ENCODE data around the gene TMEM190.
A peak's percentile ranks its signal among the peaks of the same experiment; 100 is the strongest.
"Not testable (repeated sequence)": the region's sequence is repeated elsewhere in the genome, so short reads cannot be mapped to it uniquely, and the experiment has no call there.

Gene TMEM190

DNA sequence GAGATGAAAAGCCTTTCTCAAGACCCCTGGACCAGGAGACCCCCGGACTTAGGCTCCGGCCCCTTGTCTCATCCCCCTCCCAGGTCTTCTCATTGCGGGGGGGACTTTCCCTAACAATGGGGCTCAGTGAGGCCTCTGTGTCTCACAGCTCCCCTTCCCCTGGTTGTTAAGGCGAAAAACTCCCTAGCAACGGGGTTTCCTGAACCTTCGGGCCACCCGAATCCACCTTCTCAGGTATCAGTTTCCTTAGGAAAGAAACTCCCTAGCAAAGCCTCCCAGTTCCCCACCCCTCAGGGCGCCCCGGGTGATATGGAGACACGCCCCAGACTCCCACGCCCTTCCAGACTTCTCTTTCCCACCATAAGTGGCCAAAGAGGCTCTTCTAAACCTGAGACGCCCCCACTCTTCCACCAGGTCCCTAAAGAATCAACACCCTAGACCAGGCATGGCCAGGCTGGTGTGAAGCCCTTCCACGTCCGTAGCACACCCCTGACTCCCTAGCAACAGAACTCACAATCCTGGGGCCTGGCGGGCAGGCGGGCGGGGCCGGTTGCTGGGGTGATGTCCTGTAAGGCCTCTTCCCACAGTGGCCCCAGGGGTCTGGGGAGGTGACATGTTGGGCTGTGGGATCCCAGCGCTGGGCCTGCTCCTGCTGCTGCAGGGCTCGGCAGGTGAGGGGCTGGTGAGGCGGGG is at the start of gene TMEM190:
Gene TMEM190, plus strand, starts transcription at position 586 of the 693 bp plus-strand sequence. Its CDS starts 28 bp downstream, at position 614.
- DNase-seq (ENCODE audit: low spot score) = no peak

DNA sequence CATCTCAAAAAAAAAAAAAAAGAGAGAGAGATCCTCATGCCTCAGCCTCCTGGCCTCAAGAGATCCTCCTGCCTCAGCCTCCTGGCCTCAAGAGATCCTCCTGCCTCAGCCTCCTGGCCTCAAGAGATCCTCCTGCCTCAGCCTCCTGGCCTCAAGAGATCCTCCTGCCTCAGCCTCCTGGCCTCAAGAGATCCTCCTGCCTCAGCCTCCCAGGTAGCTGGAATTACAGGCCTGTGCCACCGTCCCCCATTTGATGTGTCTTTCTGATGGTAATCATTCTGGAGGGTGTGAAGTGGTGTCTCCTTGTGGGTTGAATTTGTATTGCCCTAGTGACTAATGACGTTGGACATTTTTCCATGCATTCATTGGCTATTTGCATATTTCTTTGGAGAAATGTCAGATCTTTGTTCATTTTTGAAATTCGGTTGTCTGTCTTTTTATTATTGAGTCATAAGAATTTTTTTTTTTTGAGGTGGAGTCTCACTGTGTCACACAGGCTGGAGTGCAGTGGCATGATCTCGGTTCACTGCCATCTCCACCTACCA is 47.8 kb upstream of the TMEM190 start:
- peak; percentile 58 for DNase-seq (ENCODE audit: low spot score)

- DNase-seq (ENCODE audit: low spot score) = not testable (repeated sequence)
Observed at GRCh38 chr19:55329791-55330190, 46.8 kb upstream of the TMEM190 start.

DNA sequence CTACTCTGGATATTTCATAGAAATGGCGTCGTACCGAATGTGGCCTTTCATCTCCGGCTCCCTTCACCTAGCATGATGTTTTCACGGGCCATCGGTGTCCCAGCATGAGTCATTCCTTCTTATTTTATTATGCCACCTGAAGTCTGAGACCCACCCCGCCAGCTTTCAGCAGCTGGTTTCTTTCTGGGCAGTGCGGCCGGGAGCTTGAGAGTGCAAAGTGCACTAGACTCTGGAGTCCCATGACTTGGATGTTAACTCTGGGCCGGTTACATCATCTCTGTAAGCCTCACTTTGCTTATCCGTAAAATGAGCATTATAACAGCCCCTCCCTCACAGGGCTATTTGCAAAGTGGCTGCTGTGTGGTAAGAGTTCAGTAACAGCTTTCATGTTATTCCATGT is 42.8 kb upstream of the TMEM190 start:
- no peak for DNase-seq (ENCODE audit: low spot score)

GRCh38 chr19:55336101-55336500 is 40.5 kb upstream of the TMEM190 start:
- DNase-seq (ENCODE audit: low spot score) = no peak

- peak; percentile 100 for DNase-seq (ENCODE audit: low spot score)
Observed at GRCh38 chr19:55339105-55339888, 37.3 kb upstream of the TMEM190 start, which contains the start of gene KMT5C. Gene KMT5C (plus strand): TSS chr19:55339876. CDS start chr19:55341937, 2,061 bp downstream.

DNA sequence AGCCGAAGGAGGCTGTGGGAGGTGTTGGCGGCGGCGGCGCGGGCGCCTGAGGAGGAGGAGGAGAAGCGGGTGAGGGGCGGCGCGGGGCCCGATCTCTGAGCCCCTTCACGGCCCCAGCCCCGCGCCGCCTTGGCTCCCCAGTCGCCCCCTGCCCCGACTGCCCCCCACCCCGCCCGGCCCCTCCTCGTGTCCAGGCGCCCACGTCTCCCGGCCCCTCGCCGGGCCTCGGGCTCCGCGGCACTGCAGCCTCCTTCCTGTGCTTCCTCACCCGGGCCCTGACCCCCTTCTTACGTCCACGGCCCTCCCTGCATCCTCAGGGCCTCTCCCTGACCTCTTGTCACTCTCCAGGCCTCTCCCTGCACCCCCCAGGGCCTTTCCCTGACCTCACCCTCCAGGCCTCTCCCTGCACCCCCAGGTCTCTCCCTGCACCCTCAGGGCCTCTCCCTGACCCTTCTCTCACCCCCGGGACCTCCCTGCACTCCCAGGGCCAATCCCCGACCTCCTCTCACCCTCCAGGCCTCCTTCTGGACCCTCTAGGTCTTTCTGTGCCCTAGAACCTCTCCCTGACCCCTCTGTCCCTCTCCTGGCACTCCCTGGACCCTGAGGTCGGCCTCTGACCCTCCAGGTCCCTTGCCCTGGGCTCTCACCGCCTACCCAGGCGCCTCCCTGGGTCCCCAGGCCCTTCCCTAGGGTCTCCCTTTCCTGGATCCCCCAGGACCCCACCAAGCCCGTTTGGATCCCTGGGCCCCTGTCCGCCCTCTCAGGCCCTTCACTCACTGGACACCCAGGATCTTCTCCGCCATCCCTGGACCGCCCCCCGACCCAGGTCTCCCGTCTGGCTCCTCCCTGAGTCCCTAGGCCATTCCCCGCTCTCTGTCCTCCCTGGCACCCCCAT is 36.5 kb upstream of the TMEM190 start:
- DNase-seq (ENCODE audit: low spot score) = no peak

DNA sequence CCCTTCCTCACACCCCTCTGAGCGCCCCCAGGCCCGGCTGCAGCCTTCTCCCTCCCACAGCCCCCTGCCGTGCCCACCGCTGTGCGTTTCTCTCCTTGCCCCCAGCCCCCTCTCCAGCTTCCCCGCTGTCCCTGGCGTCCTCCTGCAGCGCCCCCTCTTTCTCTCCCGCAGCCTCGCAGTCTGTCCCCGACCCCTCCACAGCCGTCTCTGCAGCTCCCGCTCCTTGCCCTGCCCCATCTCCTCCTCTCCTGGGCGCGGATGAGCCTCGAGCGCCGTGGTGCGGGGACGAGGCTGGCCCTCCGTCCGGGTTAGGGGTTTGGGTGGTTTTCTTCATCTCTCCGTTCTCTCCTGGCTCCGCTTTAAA is 35.9 kb upstream of the TMEM190 start:
- no peak for DNase-seq (ENCODE audit: low spot score)

GRCh38 chr19:55341171-55341588 is 35.4 kb upstream of the TMEM190 start:
- DNase-seq (ENCODE audit: low spot score) = peak; percentile 87

- no peak for DNase-seq (ENCODE audit: low spot score)
Observed at GRCh38 chr19:55341595-55342531, 34.8 kb upstream of the TMEM190 start.

GRCh38 chr19:55344444-55344843 is 32.2 kb upstream of the TMEM190 start:
- DNase-seq (ENCODE audit: low spot score) = no peak

GRCh38 chr19:55345101-55345817 is 31.4 kb upstream of the TMEM190 start:
- DNase-seq (ENCODE audit: low spot score) = no peak

- DNase-seq (ENCODE audit: low spot score) = no peak
Observed at GRCh38 chr19:55345818-55346724, 30.6 kb upstream of the TMEM190 start.

DNA sequence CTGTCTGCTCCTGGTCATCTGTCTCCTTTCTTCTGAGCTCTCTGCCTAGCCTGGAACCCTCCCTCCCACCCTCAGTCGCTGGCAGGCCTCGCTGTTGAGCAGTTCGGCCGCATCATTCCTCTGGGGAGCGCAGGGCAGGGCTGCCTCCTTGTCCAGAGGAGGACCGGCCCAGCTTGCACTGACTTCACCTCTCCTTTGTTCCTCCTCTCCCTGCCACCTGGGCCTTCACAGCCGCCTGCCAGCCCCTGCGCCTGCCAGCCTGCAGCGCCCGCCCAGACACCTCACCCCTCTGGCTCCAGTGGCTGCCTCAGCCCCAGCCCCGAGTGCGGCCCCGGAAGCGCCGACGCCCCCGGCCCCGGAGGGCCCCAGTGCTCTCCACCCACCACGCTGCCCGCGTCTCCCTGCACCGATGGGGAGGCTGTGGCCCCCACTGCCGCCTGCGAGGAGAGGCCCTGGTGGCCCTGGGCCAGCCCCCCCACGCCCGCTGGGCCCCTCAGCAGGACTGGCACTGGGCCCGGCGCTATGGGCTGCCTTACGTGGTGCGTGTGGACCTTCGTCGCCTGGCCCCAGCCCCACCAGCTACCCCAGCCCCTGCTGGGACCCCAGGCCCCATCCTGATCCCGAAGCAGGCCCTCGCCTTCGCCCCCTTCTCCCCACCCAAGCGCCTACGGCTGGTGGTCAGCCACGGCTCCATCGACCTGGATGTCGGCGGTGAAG is 29.7 kb upstream of the TMEM190 start:
- DNase-seq (ENCODE audit: low spot score) = no peak

DNA sequence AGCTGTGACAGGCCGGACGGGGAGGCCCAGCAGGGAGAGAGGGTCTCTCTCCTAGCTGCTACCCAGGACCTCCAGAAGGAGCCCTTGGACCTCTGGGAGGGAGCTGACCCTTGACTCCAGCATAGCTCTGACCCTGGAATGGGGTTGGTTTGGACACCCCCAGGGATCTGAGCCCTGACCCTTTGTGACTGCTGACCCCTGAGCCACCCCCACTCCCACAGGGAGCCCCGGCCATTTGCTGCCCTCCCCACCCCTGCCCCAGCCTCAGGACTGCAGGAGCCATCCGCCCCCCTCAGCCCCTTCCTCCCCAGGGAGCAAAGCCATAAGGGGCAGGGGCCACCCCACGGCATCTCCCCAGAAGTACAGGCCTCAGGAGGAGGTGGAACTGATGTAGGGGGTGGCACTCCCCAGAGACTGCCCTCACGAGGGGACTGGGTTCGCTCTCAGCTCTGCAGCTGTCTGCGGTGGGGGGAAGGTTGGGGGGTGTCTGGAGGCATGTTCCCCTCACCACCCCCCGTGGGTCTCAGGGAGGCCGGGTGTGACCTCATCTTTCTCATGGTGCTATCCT is 29.1 kb upstream of the TMEM190 start:
- DNase-seq (ENCODE audit: low spot score) = no peak

DNA sequence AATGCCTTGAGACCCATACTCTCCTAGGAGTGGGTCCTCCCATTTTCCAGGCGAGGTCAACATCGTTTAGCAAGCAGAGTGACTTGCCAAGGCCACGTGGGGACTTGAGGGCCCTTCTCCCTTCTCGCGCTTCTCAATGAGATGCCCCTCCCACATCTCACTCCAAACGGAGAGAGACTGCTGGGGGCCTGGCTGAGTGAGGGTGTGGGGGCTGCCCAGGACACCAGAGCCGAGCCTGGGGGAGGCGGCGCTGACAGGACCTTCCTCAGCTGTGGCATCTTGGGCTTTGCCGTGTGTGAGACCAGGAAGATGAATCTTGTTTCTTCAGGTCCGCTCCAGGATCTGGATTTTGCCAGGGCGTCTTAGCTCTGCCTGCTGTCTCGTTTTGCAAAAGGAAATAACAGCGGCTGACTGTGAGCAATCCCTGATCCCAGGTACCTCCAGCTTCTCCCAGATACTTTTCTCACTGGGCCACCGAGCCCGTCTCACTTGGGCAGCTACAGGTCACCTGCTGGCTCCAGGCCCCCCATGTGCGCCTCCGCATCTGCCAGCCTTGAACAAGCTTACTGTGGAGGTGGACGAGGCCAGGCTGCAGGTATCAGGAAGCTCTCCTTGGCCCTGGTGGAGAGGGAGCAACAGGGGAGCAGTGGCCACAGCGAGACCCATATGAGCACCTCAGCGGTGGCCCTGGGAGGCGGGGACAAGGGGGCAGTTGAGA is 28.1 kb upstream of the TMEM190 start:
- no peak for DNase-seq (ENCODE audit: low spot score)

DNA sequence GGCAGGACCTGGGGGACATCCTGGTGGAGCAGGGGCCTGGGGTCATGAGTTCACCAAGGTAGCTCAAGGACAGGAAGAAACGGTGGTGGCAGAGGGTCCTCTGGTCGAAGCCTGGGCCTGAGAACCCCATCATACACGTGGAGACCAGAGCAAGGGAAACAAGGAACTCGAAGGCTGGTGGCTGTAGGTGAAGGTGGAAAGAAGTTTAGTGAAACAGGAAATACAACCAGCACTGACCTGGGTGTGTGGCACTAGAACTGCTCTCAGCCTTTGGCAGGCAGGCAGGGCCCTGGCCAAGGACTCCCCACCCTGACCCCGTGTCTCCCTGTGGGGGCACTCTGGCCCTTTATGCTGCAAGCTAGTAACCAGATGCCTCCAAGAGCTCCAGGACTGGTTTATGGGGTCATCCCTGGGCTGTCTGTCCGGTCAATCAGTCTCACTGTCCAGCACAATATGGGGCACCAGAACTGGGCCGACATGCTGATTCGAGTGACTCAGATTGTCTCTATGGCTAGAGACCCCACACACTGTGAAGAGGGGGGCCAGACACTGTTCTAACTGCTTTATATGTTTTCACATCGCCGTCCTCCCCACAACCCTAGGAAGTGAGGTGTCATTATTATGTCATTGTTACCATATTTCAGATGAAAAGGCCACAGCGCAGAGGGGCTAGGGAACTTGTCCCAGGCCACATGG is 25.9 kb upstream of the TMEM190 start:
- DNase-seq (ENCODE audit: low spot score) = no peak
